ENCODE measurements around the gene ACYP2.

GRCh38 chr2:54194761-54195750, 79.6 kb downstream of the ACYP2 start:
- TF ChIP-seq POLR2AphosphoS5 (IDR thresholded peaks at IDR 0.05; ENCODE audit: borderline replicate concordance, low read depth, low read length) (no peak), EZH2 (IDR thresholded peaks at IDR 0.05) (no peak)

Measured in SK-N-MC (cell line).